Stomach smooth muscle (tissue), 2 donors: Measurements from ENCODE around the gene PPIL4.
A peak's percentile ranks its signal among the peaks of the same experiment; 100 is the strongest.

Experiments used
- H3K27ac ChIP-seq: one replicate; pipeline ENCODE4 v1.7.0; 2013; ENCODE audit warnings: mild to moderate bottlenecking, low read length, inconsistent platforms
- H3K27me3 ChIP-seq, 2 donors: one replicate each; pipeline ENCODE4 v1.7.0; 2013; ENCODE audit warnings: low read length in 2 of 2; ENCODE audit not compliant: insufficient read depth in 2 of 2, control insufficient read depth in 1 of 2
- H3K36me3 ChIP-seq, 2 donors: one replicate each; pipeline ENCODE4 v1.7.0; 2013; ENCODE audit warnings: low read length in 2 of 2; ENCODE audit not compliant: control insufficient read depth in 2 of 2, insufficient read depth in 2 of 2
- H3K4me1 ChIP-seq: one replicate; pipeline ENCODE4 v1.7.0; 2013; ENCODE audit warnings: low read length; ENCODE audit not compliant: control insufficient read depth, insufficient read depth
- H3K4me3 ChIP-seq, 2 donors: one replicate each; pipeline ENCODE4 v1.7.0; 2013; ENCODE audit warnings: low read length in 2 of 2
- H3K9ac ChIP-seq, 2 donors: one replicate each; pipeline ENCODE4 v1.7.0; 2013; ENCODE audit warnings: low read length in 2 of 2, mild to moderate bottlenecking in 1 of 2
- H3K9me3 ChIP-seq, 2 donors: one replicate each; pipeline ENCODE4 v1.7.0; 2013; ENCODE audit warnings: low read length in 2 of 2; ENCODE audit not compliant: control insufficient read depth in 2 of 2
- donor health status: healthy.
- donor health status: Pancreatic carcinoma.

The PPIL4 gene, protein sequence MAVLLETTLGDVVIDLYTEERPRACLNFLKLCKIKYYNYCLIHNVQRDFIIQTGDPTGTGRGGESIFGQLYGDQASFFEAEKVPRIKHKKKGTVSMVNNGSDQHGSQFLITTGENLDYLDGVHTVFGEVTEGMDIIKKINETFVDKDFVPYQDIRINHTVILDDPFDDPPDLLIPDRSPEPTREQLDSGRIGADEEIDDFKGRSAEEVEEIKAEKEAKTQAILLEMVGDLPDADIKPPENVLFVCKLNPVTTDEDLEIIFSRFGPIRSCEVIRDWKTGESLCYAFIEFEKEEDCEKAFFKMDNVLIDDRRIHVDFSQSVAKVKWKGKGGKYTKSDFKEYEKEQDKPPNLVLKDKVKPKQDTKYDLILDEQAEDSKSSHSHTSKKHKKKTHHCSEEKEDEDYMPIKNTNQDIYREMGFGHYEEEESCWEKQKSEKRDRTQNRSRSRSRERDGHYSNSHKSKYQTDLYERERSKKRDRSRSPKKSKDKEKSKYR

DNA sequence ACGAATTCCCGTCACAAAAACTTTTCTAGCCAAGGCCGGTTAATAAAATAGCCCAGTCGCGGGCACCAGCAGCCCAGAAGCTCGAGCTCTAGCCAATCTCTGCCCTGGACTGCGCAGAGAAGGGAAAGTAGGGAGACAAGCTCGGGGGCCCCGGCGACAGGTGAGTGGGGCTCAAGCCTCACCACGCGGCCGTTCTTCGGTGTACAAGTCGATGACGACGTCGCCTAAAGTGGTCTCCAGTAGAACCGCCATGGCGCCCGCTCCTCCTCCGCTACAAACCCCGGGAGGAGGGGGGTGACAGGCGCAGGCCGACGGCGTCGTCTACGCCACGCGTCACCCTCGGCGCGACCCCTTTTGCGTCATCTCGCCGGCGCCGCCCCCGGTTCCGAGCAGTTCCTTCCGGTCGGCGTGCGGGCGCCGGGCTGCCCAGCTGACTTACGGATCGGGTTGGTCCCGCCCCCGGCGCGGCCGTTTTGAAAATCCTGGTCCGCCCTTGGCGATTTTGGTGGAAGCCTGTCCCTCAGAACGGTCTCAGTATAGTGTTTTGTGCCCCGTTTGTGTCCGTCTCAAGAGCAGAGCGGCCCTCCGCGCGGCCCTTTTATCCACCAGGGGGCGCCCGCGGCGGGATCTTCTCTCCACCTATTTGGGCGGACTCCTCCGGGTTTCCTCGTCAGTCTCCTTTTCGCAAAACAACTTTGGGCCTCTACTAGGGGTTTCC, at the start of gene PPIL4:
TSS of gene PPIL4 (minus strand) at position 290 of the 718 bp plus-strand sequence. CDS start at position 252, 38 bp downstream.
- H3K27me3 ChIP-seq, result no peaks in the 10 kb centered on the region
- H3K4me1 ChIP-seq, result peaks cover 18% of the 10 kb centered on the region

DNA sequence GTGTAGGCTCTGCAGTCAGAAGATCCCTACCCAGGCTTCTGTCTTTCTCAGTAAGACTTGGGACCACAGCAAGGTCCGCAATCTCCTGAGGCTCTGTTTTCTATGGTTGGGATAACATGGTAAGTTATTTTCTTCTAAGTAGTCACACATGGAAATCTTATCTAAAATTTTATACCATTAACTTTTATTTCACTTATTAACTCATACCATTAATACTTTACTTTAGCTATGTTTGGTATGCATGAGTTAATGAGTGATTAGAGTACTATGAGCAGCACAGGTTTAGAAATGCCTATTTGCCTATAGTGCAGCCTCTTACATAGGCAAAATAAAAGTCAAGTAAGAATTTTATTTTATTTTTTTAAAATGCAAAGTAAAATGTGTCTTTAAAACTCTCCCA, 47.6 kb upstream of the PPIL4 start:
- Histone ChIP-seq H3K36me3 (peaks cover 18 to 26% of the 10 kb centered on the region in 2 donors), H3K4me1 (no peaks in the 10 kb centered on the region), H3K4me3 (no peak overlapping the region), H3K27me3 (no peaks in the 10 kb centered on the region), H3K9ac (no peak overlapping the region), H3K9me3 (no peaks in the 10 kb centered on the region), H3K27ac (no peak overlapping the region)

More for the DNA sequence above, at the start of gene PPIL4:
- Histone ChIP-seq H3K36me3 (peaks cover 0 to under 1% of the 10 kb centered on the region in 2 donors), H3K27ac (peak within 1 kb of the TSS; percentile 99), H3K9me3 (no peaks in the 10 kb centered on the region), H3K4me3 (peak within 1 kb of the TSS; percentile 98 to 100), H3K9ac (peak within 1 kb of the TSS; percentile 100)

DNA sequence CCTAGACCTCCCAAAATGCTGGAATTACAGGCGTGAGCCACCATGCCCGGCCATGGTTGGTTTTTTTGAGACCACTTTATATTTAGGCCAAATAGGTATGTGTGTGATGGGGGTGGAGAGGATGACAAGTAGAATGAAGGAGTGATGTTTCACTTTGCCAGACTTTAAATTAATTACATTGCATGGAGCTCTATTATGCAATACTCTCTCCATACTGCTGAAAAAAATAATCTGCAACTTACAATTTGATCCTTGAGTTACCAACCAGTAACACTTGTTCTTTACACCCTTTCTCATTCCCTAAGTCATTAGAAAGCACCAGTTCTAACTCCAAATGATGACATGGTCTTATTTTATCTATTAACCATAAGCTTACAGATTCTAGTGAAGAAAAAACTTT, 47.1 kb upstream of the PPIL4 start:
- no peaks in the 10 kb centered on the region for H3K4me1 ChIP-seq

DNA sequence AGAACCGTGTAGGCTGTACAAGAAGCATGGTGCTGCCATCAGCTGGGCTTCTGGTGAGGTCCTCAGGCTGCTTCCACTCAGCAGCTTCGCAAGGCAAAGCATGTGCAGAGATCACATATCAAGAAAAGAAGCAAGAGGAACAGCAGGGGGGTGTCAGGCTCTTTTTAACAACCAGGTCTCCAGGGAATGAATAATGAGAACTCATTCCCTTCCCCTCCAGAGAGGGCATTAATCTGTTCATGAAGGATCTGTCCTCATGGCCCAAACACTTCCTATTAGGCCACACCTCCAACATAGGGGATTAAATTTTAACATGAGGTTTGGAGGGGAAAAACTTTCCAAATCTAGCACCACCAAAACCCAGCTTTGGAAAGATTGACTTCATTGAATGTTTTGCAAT, 40.3 kb upstream of the PPIL4 start:
- no peaks in the 10 kb centered on the region for H3K9me3 ChIP-seq
- no peaks in the 10 kb centered on the region for H3K27me3 ChIP-seq
- H3K27ac ChIP-seq, result no peak overlapping the region
- no peak overlapping the region for H3K9ac ChIP-seq
- H3K4me3 ChIP-seq, result no peak overlapping the region
- H3K4me1 ChIP-seq, result no peaks in the 10 kb centered on the region
- peaks cover 21 to 28% of the 10 kb centered on the region in 2 donors for H3K36me3 ChIP-seq

More for the DNA sequence above, 47.1 kb upstream of the PPIL4 start:
- no peak overlapping the region for H3K27ac ChIP-seq
- no peak overlapping the region for H3K4me3 ChIP-seq
- peaks cover 18 to 24% of the 10 kb centered on the region in 2 donors for H3K36me3 ChIP-seq
- H3K9me3 ChIP-seq, result no peaks in the 10 kb centered on the region
- no peaks in the 10 kb centered on the region for H3K27me3 ChIP-seq
- no peak overlapping the region for H3K9ac ChIP-seq

DNA sequence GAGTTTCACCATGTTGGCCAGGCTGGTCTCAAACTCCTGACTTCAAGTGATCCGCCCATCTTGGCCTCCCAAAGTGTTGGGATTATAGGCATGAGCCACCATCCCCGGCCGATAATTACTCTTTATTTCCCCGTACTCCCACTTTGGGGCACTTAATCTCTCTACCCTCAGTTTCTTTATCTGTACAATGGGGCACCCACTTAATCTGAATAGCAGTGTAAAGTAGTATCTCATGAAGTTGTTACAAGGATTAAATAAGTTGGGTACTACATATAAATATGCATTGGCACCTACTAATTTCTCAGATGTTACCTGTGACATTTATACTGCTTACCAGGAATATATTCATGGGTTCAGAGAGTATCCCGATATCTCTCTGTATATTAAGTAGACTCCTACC, 35.5 kb upstream of the PPIL4 start:
- H3K27ac ChIP-seq, result no peak overlapping the region
- H3K36me3 ChIP-seq, result peaks cover 19 to 29% of the 10 kb centered on the region in 2 donors
- no peaks in the 10 kb centered on the region for H3K27me3 ChIP-seq
- no peak overlapping the region for H3K4me3 ChIP-seq
- H3K9ac ChIP-seq, result no peak overlapping the region
- no peaks in the 10 kb centered on the region for H3K4me1 ChIP-seq
- H3K9me3 ChIP-seq, result no peaks in the 10 kb centered on the region

DNA sequence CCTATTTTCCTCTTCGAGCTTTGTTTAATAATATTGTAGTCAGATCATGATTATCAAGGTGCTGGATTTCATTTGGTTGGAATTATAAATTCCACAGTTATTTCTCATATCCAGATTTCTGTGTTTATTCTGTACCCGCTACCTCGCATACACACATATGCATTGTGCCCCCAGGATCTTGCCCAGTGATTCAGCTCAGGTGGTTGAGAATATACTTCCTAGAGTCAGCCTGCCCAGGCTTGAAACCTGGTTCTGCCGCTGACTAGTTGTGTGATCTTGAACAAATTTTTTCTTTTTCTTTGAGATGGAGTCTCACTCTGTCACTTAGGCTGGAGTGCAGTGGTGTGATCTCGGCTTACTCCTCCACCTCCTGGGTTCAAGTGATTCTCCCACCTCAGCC, 35.0 kb upstream of the PPIL4 start:
- peaks cover 23 to 27% of the 10 kb centered on the region in 2 donors for H3K36me3 ChIP-seq
- H3K9ac ChIP-seq, result no peak overlapping the region
- H3K4me3 ChIP-seq, result no peak overlapping the region
- H3K27ac ChIP-seq, result no peak overlapping the region
- no peaks in the 10 kb centered on the region for H3K27me3 ChIP-seq
- no peaks in the 10 kb centered on the region for H3K9me3 ChIP-seq
- H3K4me1 ChIP-seq, result no peaks in the 10 kb centered on the region

DNA sequence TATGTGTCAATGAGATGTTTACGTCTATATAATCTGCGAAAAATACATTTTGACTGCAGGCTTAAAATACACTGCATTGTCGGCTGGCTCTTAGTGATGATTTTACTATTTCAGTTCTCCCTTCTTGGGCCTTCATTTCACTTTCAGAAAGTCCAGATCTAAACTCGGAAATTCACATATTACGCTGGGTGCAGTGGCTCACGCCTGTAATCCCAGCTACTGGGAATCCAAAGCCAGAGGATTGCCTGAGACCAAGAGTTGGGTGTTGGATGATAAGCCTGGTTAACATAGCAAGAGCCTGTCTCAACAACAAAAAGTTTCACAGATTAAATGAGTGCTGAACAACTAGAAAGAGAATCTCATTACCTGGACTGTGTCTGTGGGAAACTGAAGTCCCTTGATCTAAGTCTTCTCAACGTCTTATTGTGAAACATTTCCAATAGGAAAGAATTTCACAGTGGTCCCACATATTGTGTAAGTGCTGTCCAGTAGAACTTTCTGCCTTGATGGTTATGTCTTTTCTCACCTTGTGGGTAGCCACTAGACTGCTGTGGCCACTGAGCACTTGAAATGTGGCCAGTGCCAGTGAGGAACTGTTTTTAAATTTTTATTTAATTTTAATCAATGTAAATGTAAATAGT, 22.2 kb upstream of the PPIL4 start:
- no peak overlapping the region for H3K9ac ChIP-seq
- H3K27me3 ChIP-seq, result no peaks in the 10 kb centered on the region
- H3K36me3 ChIP-seq, result no peaks in the 10 kb centered on the region
- no peaks in the 10 kb centered on the region for H3K9me3 ChIP-seq
- H3K27ac ChIP-seq, result no peak overlapping the region
- H3K4me1 ChIP-seq, result peaks cover 9% of the 10 kb centered on the region
- H3K4me3 ChIP-seq, result no peak overlapping the region

DNA sequence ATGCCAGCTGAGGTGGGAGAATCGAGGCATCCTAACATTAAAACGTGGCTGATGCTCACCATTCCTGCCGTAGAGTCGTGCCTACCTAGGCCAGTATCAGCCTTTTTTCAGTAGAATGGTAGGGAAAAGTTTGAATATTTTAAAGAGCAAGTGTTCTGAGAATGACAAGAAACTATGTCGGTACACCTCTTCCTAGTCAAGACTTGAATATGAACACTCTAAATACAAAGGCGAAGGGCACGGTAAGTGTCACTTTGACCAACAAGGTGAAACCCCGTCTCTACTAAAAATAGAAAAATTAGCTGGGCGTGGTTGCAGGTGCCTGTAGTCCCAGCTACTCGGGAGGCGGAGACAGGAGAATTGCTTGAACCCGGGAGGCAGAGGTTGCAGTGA, 21.3 kb upstream of the PPIL4 start:
- Histone ChIP-seq H3K4me1 (peaks cover 9% of the 10 kb centered on the region), H3K27me3 (no peaks in the 10 kb centered on the region), H3K36me3 (no peaks in the 10 kb centered on the region), H3K27ac (peak overlapping the region; percentile 82), H3K4me3 (peak overlapping the region; percentile 69 to 90), H3K9ac (peak overlapping the region; percentile 68 to 80), H3K9me3 (no peaks in the 10 kb centered on the region)

DNA sequence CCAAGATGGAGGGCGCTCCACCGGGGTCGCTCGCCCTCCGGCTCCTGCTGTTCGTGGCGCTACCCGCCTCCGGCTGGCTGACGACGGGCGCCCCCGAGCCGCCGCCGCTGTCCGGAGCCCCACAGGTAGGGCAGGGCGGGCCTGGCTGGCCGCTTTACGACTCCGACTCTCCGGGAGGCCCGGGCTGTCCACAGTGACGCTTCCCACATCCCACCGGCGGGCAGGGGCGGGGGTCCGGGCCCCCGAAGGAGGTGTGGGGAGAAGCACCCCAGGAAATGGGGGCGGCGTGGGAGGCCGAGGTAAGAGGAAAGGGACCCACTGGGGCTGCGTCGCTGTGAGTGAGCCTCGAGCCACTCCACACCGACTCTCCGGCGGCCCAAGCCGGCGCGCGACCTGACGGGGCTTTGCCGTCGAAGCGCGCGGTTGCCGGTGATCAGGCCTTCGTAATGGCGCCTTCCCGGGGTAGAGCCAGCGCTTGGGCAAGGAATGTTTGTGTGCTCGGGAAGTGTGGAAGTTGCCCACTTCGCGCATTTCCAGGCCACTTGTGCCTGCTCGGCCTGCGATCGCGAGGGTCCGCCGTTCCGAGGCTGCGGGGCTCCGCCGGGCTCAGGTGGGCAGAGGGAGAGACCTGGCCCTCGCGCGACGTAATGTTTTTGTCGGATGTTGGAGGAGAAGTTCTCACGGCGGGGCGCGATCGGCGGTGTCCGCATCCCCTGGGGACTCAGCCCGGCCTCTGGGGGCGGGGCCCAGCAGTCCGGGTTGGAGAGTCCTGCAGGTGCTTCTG, 20.8 kb upstream of the PPIL4 start:
- no peaks in the 10 kb centered on the region for H3K27me3 ChIP-seq
- no peaks in the 10 kb centered on the region for H3K36me3 ChIP-seq
- H3K9ac ChIP-seq, result peak overlapping the region; percentile 68 to 80
- H3K9me3 ChIP-seq, result no peaks in the 10 kb centered on the region
- H3K27ac ChIP-seq, result peak overlapping the region; percentile 82
- H3K4me1 ChIP-seq, result peaks cover 9% of the 10 kb centered on the region
- peak overlapping the region; percentile 69 to 90 for H3K4me3 ChIP-seq
